ENCODE measurements around the gene MAN1A1.
"Not testable (repeated sequence)": the region's sequence is repeated elsewhere in the genome, so short reads cannot be mapped to it uniquely, and the experiment has no call there.

The MAN1A1 gene

DNA sequence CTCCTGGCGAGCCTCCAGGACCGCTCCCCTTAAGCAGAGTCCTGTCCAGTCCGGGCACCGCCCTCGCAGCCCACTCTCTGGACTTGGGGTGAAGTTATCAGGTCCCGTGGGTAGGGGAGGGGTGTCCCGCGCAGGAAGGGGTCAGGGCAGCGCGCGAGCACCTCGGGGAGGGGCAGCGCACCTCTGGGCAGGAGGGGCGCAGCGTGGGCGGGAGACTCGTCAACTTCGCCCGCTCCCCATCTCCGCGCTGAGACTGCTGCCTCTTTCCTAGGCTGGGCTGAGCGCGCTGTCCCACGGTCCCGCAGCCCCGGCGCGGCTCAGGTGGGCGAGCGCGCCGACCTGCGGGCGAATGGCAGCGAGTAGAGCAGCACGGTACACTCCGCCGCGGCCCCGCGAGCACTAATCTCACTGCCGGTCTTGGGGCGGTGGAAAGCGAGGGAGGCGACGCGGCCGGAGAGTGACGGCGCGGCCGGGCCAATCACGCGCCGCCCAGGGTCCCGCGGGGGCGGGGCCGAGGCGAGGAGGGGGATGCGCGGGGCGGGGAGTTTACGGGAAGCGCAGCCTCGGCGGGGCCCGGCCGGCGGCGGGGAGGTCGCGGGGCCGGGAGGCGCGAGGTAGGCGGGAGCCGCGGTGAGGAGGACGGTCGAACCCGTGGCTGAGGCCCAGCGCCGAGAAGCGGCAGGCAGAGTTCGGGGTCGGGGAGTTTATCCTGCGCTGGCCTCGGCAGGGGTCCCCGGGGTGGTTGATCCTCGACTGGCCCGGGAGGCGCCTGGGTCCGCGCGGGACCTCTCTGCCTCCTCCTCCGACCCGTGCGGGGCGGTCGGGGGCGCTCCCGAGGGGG lies at the start of gene MAN1A1:
Gene MAN1A1 (minus strand): TSS at position 401 of the 841 bp plus-strand sequence. CDS start 696 bp downstream, outside the sequence.
- peak; percentile 78 to 86 for DNase-seq

DNA sequence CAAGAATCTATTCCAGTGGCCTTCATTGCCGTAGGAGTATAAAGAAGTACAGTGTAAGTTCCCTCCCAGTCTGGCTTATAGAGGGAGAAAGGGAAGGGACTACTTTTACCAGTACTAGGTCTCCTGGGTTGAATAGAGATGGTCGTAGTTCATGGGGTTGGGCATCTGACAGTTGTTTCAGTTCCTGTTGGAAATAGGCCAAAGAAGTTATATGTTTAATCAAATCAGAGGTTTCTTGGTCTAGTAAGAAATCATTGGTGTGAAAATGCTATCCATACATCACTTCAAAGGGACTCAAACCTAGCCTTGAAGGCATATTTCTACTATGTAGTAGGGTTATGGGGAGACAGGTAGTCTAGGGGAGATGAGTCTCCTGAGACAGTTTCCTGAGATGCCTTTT lies 45.6 kb upstream of the MAN1A1 start:
- DNase-seq, result no peak

DNA sequence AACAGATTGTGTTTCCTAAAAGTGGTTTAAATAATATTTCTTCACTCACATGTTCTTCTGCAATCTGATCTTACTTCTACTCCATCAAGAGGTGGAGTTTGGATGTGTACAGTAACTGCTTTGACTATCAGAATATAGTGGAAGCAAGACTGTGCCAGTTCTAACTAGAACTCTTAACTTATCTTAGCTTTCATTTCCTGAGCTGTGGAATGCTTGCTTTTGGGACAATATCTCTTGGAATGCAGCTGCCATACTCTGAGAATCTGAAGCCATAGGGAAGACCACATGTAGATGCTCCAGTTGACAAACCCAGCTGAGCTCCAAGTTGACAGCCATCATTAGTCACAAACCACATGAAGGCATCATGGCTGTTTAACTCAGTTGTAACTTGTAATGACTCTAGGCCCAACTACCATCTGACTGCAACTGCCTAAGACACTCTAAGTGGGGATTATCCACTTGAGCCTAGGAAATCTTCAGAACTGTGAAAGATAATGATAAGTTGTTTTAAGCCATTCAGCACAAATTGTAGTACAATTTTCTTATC lies 40.8 kb upstream of the MAN1A1 start:
- DNase-seq, result no peak

DNA sequence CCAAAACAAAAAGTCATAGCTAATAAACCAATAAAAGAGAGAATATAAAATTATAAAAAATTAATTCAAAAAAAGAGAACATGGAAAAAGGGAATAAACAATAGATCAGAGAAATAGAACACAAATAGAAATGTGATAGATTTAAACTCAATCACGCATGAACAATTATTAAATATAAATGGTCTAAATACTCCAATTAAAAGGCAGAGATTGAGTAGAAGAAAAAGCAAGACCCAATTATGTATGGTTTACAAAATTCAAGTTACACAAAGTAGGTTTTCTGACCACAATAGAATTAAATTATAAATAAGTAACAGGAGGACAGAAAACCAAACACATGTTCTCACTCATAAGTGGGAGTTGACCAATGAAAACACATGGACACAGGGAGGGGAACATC lies 36.4 kb upstream of the MAN1A1 start:
- DNase-seq, result no peak

DNA sequence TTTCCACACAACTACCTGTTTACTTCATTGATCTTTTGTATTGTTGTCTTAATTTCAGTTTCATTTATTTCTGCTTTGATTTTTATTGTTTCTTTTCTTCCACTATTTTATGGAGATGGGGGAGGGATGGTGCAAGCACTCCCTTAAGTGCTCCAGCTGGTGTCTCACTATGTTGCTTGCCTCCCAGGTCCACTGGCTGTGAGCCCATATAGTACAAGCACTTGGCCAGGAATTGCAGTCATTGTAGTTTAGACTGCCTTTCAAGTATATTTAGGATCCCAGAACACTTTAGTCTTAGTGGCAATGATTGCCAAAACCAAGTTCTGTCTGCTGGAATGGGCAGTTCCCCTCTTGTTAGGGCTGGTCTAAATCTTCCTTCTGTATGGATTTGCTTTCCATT lies 34.9 kb upstream of the MAN1A1 start:
- DNase-seq, result no peak

DNA sequence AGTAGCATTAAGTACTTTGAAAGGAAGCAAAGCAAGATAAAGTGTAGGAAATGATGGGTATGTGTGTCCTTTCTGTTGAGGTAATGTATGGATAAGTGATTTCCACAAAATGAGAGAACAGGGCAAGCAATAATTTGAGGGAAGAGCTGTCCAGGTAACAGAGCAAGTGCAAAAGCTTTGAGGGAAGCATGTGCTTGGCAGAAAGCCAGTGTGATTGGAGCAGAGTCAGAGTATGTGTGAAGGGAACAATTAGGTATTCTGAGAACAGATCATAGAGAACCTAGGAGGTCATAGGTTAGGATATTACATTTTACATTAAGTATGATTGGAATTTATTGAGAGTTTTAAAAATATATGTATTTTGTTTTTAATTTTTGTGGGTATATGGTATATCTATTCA lies 30.2 kb upstream of the MAN1A1 start:
- no peak for DNase-seq

DNA sequence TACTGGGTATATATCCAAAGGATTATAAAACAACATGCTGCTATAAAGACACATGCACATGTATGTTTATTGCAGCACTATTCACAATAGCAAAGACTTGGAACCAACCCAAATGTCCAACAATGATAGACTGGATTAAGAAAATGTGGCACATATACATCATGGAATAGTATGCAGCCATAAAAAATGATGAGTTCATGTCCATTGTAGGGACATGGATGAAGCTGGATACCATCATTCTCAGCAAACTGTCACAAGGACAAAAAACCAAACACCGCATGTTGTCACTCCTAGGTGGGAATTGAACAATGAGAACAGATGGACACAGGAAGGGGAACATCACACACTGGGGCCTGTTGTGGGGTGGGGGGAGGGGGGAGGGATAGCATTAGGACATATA lies 27.5 kb upstream of the MAN1A1 start:
- DNase-seq, result not testable (repeated sequence)

DNA sequence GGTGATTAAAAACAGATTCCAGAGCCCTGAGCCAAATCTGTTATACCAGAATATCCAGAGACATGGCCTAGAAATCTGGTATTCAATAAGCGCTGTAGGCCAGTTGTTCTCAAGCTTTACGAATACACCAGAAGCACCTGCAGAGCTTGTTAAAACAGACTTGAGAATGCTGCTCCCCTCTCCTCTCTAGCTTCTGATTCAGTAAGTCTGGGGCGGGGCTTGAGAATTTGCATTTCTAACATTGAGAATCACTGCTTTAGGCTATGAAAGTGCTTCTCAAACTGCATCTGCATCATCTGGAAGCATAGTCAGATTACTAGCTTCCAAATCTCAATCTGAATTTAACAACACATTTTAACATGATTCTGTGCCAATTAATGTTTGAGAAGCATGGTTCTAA lies 20.5 kb upstream of the MAN1A1 start:
- no peak for DNase-seq

DNA sequence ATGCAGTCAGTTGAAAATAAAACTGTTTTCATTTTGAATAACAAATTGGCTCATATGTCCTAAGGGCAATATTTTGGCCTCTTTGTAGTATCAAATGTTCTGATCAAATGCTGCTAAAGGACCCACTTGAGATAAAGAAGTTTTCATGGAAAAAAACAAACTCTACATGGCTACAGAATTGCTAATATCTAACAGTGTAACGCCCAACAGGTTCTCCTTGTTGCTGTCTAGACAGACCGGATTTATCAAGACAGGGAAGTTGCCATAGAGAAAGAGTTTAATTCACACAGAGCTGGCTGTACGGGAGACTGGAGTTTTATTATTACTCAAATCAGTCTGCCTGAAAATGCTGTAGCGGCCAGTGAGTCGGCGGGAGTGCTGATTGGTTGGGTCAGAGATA lies 19.4 kb upstream of the MAN1A1 start:
- DNase-seq, result no peak

DNA sequence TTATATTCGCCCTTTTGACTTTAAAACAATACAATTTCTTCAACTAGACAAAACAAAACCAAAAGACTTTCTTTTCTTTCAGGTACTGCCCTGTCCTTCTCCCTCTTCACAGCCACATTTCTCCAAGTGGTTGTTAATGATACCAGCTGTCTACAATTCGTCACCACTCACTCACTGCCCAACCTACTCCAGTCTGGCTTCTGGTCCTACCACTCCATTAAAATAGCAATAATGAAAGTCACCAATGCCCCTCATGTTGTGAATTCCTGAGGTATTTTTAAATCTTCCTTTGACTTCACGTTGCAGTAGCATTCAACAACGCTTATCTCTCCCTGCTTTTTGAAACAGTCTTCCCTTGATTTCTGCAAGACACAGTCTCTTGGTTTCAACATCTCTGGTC lies 11.6 kb upstream of the MAN1A1 start:
- DNase-seq, result no peak

DNA sequence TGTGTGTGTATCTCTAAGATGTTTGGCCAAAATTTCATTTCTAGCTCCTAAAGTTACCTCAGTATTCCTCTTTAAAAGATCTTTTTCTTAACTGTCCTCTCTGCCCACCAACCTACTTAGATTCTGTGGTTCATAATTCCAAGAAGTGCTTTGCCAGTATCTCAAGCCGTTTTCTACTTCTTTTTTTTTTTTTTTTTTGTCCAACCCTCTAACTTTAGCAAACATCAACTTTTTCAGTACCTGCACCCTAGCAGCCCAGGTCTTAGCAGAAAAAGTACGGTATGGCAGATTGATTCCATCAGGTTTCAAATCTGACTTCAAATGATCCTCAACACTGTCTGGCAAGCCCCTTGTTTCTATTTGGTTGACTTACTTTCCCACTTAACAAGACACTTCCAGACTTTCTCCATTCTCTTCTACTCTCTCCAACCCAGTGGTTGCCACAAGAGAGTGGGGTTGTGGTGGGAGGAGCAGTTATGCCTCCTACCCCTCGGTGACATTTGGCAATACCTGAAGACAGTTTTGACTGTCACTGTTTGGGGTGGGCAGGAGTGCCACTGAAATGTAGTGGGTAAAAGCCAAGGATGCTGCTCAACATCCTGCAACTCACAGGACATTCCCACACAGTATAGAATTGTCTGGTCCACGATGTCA lies 10.8 kb upstream of the MAN1A1 start:
- peak in 1 of 2 experiments; percentile 13 for DNase-seq

DNA sequence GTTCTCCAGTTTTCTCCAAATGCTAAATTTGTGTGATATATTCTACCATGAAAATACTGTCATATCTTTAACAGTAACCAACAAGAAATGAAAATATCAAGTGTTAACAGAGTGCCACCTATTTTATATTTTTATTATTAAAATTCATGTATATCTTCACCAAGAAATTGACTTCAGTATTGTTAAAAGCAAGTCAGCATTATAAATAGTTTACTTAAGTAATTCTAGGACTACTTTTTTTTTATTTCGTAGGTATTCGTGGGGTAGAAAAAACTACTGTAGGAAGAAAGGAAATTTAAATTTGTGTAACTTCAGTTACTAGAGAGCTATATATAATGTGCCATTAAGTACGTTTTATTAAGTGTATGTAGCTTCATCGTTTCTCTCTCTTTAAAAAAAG lies 6.3 kb upstream of the MAN1A1 start:
- no peak for DNase-seq

DNA sequence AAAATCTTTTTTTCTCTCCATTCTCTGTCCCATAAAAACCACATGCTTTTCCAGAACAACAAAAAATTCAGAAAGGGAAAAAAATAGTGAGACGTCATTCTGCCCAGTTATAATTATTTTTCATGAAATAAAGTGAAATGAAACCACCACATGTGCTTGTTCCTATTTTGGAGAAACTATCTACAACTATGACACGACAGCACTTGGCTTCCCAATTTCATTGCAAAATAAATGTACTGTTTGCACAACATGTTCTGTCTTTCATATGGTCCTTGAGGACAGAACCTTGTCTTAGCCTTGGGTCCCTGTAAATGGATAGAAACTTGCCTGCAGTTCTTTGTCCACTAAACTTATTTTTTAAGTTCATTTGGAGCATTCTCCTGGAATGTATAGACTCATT lies 5.6 kb upstream of the MAN1A1 start:
- DNase-seq, result peak; percentile 49 to 61

DNA sequence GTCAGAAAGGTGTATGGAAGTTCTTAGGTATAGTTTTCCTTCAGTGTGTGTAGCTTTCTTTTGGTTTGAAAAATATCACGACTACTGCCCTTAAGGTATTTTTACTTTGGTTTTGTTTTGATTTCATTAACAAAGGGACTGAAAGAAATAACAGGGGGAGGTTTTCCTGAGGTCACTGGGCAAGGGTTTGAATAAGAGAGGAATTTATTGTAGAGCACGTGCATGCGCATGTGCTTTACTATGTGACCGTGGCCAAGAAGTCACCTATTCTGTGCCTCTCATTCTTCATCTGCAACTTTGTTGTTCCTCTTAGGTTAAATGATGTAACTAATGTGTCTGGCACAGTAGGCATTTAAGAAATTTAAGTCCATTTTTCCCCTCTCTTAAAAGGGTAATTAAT lies 4.1 kb upstream of the MAN1A1 start:
- DNase-seq, result no peak

DNA sequence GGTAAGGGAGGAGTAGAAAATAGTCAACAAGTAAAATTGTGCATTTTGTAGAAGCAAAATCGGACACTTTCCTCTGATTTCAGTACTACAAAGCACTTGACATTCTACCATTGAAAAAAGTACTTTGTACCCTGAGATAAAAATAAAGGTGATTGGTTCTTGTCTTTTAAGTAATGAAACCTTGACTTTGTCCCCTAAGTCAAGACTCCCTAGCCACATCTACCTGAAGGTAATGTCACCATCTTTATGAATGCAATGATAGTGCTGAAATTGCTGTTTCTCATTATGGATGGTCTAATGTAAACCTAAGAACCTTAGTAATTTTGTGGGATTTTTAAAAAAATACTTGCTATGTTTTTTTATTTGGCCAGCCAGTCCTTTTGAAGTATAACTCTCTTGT lies 2.4 kb upstream of the MAN1A1 start:
- no peak for DNase-seq

DNA sequence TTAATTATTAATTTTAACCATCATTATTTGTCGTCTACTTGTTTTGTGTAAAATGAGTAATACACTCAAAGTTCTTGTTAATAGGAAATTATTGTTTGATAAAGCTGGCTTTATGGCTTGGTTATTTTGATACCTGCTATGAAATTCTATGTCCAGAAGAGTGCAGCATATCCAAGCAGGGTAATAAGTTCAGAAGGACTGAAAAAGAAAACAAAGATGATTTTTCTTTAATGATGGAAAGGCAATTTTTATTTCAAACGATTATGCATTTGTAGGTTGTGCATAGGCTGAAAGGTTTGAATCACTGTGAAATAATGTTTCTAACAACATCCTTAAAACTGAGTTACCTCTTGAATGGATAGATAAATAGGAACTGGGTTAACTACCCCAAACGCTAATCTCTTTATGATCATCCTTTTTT lies 1.4 kb upstream of the MAN1A1 start:
- peak; percentile 39 to 61 for DNase-seq

DNA sequence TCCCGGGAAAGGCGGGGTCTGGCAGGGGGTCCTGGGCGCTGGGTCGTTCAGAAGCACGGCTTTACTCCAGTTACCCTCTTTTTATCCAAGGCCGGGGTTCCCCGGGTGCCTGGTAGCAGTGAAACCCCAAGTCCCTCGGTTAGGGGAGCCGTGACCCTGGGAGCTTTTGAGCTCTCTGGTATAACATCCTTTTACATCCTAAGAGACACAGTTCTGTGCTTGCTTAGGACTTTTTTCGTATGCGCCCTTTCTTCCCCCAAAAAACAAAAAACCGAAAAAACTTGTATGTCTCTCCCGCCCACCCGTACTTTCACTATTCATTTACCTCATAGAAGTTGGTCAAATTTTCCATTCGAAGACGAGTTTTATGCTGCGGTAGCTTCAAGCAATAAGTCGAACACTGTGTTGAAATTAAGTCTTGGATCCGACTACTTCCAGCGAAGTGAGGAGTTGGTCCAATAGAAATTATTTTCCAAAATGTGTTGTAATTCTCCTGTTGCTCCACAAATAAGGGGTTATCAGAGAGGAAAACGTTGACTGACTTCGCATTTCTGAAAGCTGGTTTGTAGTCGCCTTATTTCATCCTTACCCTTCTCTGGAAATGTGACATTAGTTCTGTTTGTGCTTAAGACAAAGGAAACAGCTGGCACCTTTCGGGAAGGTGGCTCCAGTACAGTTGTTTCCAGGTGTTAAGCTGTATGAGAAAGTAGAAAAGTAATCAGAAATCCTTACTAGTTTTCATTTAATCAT lies 816 bp upstream of the MAN1A1 start:
- peak; percentile 67 to 68 for DNase-seq

DNA sequence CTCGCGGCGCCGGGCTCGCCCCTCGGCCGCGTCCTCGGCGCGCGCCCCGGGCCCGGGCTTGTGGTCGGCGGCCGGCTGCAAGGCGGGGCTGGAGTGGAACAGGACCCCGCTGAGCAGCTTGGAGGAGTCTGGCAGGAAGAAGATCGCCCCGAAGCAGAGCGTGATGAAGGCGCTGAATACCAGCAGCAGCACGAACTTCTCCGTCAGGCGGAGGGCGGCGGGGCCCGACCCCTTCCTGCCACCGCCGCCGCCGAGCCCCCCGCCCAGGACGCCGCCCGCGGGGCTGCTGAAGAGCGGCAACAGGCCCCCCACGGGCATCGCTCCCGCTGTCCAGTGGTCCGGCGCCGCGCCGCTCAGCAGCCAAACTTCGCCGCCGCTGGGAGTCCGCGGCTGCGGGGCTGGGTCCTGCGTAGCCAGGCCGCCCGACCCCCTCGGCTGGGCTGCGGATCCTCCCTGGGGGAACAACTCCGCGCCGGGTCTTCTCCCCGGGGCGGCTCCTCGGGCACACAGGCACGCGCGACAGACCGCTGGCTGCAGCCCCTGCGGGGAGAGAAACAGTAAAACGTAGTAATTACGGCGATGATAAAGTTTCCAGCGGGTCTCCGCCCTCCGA lies 707 bp downstream of the MAN1A1 start:
- no peak for DNase-seq

DNA sequence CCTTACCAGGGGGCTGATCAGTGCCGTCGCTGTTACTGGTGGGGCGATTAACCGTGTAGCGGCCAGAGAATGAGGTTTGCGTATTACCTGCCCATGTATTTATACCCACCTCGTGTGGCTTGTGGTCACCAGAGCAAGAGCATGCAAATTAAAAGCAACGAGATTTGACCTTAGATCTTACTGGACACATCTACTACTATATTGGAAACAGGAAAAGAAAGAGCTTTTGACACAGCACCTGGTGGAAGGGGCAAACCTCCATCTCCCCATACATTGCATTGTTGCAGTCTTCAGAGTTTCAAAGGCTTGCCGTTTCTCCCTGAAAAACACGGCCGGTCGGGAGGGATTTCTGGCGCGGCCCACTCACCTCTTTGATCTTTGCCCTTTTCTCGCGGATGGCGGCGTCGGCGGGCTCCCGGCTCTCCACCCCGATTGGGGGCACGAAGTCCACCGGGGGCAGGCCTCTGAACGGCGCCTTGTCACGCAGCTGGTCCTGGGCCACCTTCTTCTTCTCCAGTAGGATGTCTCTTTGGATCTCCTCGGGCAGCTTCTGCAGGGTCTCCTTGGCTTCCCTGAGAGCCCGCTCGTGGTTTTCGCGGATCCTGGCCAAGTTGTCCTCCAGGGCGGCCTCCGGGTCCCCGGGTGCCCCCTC lies 1.3 kb downstream of the MAN1A1 start:
- DNase-seq, result peak in 1 of 2 experiments; percentile 42

DNA sequence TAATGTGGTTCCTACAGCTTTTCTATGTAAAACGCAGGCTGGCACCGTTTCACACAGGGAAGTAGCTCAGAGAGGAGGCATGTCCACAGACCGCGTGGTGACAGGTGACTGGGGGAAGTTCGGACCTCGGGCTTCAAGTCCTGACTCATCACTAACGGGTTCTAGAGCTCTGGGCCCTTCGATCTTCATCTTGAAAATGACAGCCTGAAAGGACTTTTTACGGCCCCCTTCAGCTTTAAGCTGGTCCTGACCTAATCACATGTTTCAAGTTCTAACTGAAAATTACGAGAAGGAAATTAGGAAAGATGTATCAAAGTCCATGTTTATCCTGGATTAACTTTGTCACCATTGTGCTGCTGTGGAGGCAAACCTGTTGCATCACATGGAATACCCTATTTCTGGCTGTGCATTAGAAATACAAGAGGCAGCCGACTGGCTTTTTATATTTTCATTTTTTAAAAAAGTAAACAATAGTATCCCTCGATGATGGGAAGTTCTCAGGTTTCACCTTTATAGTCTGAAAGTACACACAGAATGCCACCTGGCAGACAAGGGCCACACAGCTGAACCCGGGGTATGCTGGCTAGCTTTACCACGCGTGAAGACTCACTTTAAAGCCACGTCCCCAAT lies 2.0 kb downstream of the MAN1A1 start:
- DNase-seq, result peak; percentile 82 to 84

DNA sequence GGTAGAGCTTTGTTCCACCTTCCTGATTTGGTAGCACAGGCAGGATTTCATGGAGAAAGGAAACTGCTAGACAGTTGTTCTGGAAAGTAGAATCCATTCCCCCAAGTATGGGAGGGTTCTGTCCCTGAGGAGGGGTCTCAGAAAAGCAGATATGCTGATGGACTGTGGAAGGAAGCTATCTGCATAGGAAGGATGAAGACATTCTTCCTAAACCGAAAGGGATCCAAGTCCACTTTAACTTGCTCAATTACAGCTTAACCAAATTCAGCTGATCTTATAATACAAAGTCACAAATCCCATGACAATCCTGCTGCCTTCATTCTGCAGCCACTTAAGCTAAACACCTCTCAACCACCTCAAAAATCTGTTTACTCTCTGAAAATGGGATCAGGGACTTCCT lies 2.6 kb downstream of the MAN1A1 start:
- peak in 1 of 2 experiments; percentile 41 for DNase-seq

DNA sequence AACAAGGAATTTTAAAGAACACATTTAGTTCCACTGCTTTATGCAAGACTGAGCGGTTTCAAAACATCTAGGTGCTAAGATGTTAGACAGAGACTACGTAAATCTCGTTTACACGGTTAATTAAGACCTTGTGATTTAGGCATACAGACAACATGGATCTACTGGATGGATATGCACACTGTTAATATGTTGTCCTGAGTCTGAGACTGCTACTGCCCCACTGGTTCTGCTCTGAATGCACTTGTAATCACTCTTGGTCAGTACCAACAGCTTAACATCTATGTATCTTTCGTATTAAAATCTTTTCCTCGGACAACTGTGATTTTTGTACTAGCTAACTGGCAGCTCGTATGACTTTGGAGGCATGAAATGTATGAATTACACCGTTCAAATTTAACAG lies 3.1 kb downstream of the MAN1A1 start:
- DNase-seq, result no peak
